Measurements from ENCODE around the gene RPL10A.

RPL10A gene

GRCh38 chr6:35476004-35476403, 7.8 kb downstream of the RPL10A start:
- Histone ChIP-seq H3K9ac (ENCODE audit: low read depth, low read length) (no peak overlapping the region), H3K9me3 (ENCODE audit: control insufficient read depth, insufficient read depth, low read length) (no peaks in the 10 kb centered on the region), H3K4me1 (ENCODE audit: insufficient read depth, low read length) (peaks cover 6% of the 10 kb centered on the region), H3K36me3 (ENCODE audit: insufficient read depth, low read length) (peaks cover 13% of the 10 kb centered on the region)

GRCh38 chr6:35477028-35477427, 8.8 kb downstream of the RPL10A start:
- Histone ChIP-seq H3K36me3 (ENCODE audit: insufficient read depth, low read length) (peaks cover 8% of the 10 kb centered on the region), H3K9ac (ENCODE audit: low read depth, low read length) (no peak overlapping the region), H3K9me3 (ENCODE audit: control insufficient read depth, insufficient read depth, low read length) (no peaks in the 10 kb centered on the region), H3K4me1 (ENCODE audit: insufficient read depth, low read length) (peaks cover 1% of the 10 kb centered on the region)

GRCh38 chr6:35477551-35478179, 9.5 kb downstream of the RPL10A start:
- no peak overlapping the region for H3K9ac ChIP-seq (ENCODE audit: low read depth, low read length)
- H3K36me3 ChIP-seq (ENCODE audit: insufficient read depth, low read length): peaks cover 1% of the 10 kb centered on the region; the same call in 1 of the 2 replicates
- no peaks in the 10 kb centered on the region for H3K9me3 ChIP-seq (ENCODE audit: control insufficient read depth, insufficient read depth, low read length)
- H3K4me1 ChIP-seq (ENCODE audit: insufficient read depth, low read length): no peaks in the 10 kb centered on the region

DNA sequence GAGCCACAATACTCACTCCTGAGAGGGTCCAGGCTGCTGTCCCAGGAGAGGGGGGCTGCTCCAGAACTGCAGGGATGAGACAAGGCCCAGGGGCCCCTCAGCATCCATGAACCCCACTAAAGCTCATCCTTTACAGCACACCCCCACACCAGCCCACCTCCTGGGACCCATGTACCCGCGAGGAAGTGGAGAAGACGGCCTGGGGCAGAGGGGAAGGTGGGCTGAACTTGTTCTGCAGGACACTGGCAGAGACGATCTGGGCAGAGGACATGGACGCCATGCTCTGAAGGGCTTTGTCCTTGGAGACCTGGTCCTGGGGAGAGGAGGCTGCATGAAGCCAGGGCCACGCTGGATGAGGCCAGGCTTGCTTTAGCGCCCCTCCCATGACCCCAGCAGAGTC, 10.1 kb downstream of the RPL10A start:
- no peaks in the 10 kb centered on the region; the same call in 1 of the 2 replicates for H3K36me3 ChIP-seq (ENCODE audit: insufficient read depth, low read length)
- H3K9ac ChIP-seq (ENCODE audit: low read depth, low read length): no peak overlapping the region
- no peaks in the 10 kb centered on the region for H3K4me1 ChIP-seq (ENCODE audit: insufficient read depth, low read length)
- H3K9me3 ChIP-seq (ENCODE audit: control insufficient read depth, insufficient read depth, low read length): no peaks in the 10 kb centered on the region

GRCh38 chr6:35480176-35480575, 12.0 kb downstream of the RPL10A start:
- H3K9me3 ChIP-seq (ENCODE audit: control insufficient read depth, insufficient read depth, low read length): no peaks in the 10 kb centered on the region
- H3K9ac ChIP-seq (ENCODE audit: low read depth, low read length): no peak overlapping the region
- peaks cover 9% of the 10 kb centered on the region for H3K4me1 ChIP-seq (ENCODE audit: insufficient read depth, low read length)
- no peaks in the 10 kb centered on the region; the same call in 1 of the 2 replicates for H3K36me3 ChIP-seq (ENCODE audit: insufficient read depth, low read length)

DNA sequence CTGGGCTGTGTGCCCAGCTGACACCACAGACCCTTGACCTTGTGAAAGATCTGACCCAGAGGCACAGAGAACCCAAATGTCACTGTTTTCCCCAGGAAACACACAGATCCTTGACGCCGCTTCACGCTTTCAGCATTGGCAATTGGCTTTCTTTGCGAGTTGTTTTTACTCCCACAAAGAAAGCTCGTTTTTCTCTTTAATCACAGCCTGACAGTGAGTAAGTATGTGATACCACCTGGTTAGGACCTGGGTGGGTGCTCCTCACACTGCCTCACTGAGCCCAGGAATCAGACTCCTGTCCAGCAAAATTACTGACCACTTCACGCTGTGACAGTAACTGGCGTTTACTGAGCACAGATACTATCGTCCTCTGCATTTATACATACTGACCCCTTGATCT, 13.0 kb downstream of the RPL10A start:
- no peaks in the 10 kb centered on the region; the same call in 1 of the 2 replicates for H3K36me3 ChIP-seq (ENCODE audit: insufficient read depth, low read length)
- no peaks in the 10 kb centered on the region for H3K9me3 ChIP-seq (ENCODE audit: control insufficient read depth, insufficient read depth, low read length)
- H3K4me1 ChIP-seq (ENCODE audit: insufficient read depth, low read length): peaks cover 15% of the 10 kb centered on the region
- H3K9ac ChIP-seq (ENCODE audit: low read depth, low read length): no peak overlapping the region

- no peaks in the 10 kb centered on the region for H3K9me3 ChIP-seq (ENCODE audit: control insufficient read depth, insufficient read depth, low read length)
- H3K9ac ChIP-seq (ENCODE audit: low read depth, low read length): no peak overlapping the region
- peaks cover 29% of the 10 kb centered on the region for H3K4me1 ChIP-seq (ENCODE audit: insufficient read depth, low read length)
- H3K36me3 ChIP-seq (ENCODE audit: insufficient read depth, low read length): no peaks in the 10 kb centered on the region; the same call in 1 of the 2 replicates
Measured at GRCh38 chr6:35483062-35483461, 14.9 kb downstream of the RPL10A start.

- no peaks in the 10 kb centered on the region for H3K9me3 ChIP-seq (ENCODE audit: control insufficient read depth, insufficient read depth, low read length)
- no peak overlapping the region for H3K9ac ChIP-seq (ENCODE audit: low read depth, low read length)
- H3K36me3 ChIP-seq (ENCODE audit: insufficient read depth, low read length): no peaks in the 10 kb centered on the region; the same call in 1 of the 2 replicates
- H3K4me1 ChIP-seq (ENCODE audit: insufficient read depth, low read length): peaks cover 33% of the 10 kb centered on the region
Measured at GRCh38 chr6:35483490-35483889, 15.3 kb downstream of the RPL10A start.

GRCh38 chr6:35483893-35484645, 15.9 kb downstream of the RPL10A start:
- no peaks in the 10 kb centered on the region for H3K9me3 ChIP-seq (ENCODE audit: control insufficient read depth, insufficient read depth, low read length)
- H3K9ac ChIP-seq (ENCODE audit: low read depth, low read length): no peak overlapping the region
- H3K4me1 ChIP-seq (ENCODE audit: insufficient read depth, low read length): peaks cover 35% of the 10 kb centered on the region
- no peaks in the 10 kb centered on the region; the same call in 1 of the 2 replicates for H3K36me3 ChIP-seq (ENCODE audit: insufficient read depth, low read length)

DNA sequence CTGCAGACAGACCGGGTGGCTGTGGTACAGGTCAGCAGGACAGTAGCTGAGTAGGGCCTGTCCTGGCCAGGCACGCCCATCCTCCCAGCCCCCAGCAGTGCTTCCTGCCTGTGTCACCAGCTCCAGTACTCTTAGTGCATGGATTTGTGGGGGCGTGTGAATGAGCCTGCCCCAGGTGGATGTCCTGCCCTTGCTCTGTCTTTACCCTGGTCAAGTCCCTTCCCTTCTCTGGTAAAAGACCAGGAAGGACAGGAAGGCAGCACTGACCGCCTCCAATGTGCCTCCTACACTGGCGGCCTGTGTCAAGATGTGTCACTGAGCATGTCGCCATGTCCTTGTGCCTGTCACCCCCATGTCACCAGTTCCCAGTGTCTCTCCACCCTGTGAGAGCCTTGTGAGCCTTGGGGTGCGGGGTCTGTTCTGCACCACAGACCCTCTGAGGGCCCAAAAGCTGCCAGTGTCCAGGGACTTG, 16.8 kb downstream of the RPL10A start:
- no peaks in the 10 kb centered on the region for H3K36me3 ChIP-seq (ENCODE audit: insufficient read depth, low read length)
- H3K9me3 ChIP-seq (ENCODE audit: control insufficient read depth, insufficient read depth, low read length): no peaks in the 10 kb centered on the region
- H3K4me1 ChIP-seq (ENCODE audit: insufficient read depth, low read length): peaks cover 38% of the 10 kb centered on the region
- no peak overlapping the region; the same call in 1 of the 2 replicates for H3K9ac ChIP-seq (ENCODE audit: low read depth, low read length)

GRCh38 chr6:35485402-35485877, 17.2 kb downstream of the RPL10A start:
- peaks cover 38% of the 10 kb centered on the region for H3K4me1 ChIP-seq (ENCODE audit: insufficient read depth, low read length)
- H3K36me3 ChIP-seq (ENCODE audit: insufficient read depth, low read length): no peaks in the 10 kb centered on the region
- H3K9me3 ChIP-seq (ENCODE audit: control insufficient read depth, insufficient read depth, low read length): no peaks in the 10 kb centered on the region
- H3K9ac ChIP-seq (ENCODE audit: low read depth, low read length): peak overlapping the region; percentile 51

- peak overlapping the region; percentile 51 for H3K9ac ChIP-seq (ENCODE audit: low read depth, low read length)
- no peaks in the 10 kb centered on the region for H3K36me3 ChIP-seq (ENCODE audit: insufficient read depth, low read length)
- peaks cover 42% of the 10 kb centered on the region for H3K4me1 ChIP-seq (ENCODE audit: insufficient read depth, low read length)
- no peaks in the 10 kb centered on the region for H3K9me3 ChIP-seq (ENCODE audit: control insufficient read depth, insufficient read depth, low read length)
Measured at GRCh38 chr6:35486005-35486925, 18.1 kb downstream of the RPL10A start.

GRCh38 chr6:35487658-35488516, 19.7 kb downstream of the RPL10A start:
- Histone ChIP-seq H3K9ac (ENCODE audit: low read depth, low read length) (no peak overlapping the region), H3K4me1 (ENCODE audit: insufficient read depth, low read length) (peaks cover 58% of the 10 kb centered on the region)

More at GRCh38 chr6:35487658-35488516, 19.7 kb downstream of the RPL10A start:
- H3K9me3 ChIP-seq (ENCODE audit: control insufficient read depth, insufficient read depth, low read length): no peaks in the 10 kb centered on the region
- no peaks in the 10 kb centered on the region for H3K36me3 ChIP-seq (ENCODE audit: insufficient read depth, low read length)

Measured in ES-I3 (cell line).